NCI-H1694 (cell line): Measurements from ENCODE around the gene ZBTB20.

ENCODE experiments used
- DNase-seq: peaks from one replicate; lab custom pipeline; 2025; lab: John Stamatoyannopoulos, UW

ZBTB20 gene

DNA sequence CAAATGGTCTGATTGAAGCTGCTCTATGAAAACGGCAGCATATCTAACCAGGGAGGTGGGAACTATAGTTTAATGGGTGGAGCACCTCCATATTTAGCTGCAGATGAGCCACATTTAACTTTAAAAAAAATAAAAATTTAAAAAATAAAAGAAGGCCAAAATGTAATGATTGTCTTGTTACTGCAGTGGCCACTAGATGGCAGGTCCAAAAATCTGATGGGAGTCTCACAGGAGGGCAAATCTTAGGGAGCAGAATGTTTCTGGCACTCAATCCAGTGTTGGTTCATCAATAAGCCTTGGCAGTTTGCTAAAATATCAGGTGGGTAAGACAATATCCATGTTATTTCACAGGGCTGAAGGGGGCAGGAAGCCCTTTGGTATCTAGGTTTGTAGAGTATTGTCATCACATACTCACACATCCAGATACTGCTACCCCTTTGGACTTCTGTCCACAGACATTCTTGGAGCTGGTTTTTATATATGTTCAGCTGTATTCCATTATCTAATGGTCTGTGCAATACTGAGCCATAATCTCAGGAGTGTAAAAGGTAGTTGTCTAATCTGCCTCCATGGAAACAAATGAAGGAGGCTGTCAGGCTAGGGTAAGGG is 619.9 kb downstream of the ZBTB20 start:
- no peak for DNase-seq

DNA sequence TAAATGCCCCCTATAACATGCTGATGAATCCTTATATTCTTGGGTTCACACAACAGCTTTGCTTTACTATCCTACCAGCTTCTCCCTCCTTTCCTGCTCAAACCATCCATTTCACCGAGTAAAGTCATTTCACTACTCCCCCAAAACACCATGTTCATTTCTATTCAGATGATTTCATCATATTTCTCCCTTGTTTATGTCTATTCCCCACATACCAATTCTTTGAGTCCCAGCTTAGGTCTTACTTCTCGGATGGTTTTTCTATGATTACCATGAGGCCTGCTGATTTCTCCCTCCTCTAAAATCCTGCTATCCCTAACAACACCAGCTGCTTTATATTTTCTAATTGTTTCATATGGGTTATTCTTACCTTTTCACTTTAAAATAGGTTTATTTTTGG is 621.8 kb downstream of the ZBTB20 start:
- DNase-seq = no peak

DNA sequence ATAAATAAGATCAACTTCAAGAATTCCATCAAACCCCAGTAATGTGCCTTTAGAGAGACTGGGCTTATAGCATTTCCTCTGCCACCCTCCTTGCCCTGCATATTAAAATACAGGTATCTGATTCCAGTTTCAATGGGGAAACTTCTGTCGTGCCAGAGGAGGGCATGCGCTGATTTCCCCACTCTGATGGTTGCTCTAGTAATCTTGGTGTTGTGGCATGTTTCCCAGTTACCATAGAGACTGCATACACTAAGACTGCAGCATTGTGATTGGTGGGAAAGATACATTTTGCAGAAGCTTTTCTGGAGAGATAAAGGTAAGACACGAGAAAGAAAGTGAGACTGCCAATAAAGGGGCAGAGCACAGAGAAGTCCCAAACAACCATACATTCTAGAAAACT is 627.7 kb downstream of the ZBTB20 start:
- DNase-seq = no peak

DNA sequence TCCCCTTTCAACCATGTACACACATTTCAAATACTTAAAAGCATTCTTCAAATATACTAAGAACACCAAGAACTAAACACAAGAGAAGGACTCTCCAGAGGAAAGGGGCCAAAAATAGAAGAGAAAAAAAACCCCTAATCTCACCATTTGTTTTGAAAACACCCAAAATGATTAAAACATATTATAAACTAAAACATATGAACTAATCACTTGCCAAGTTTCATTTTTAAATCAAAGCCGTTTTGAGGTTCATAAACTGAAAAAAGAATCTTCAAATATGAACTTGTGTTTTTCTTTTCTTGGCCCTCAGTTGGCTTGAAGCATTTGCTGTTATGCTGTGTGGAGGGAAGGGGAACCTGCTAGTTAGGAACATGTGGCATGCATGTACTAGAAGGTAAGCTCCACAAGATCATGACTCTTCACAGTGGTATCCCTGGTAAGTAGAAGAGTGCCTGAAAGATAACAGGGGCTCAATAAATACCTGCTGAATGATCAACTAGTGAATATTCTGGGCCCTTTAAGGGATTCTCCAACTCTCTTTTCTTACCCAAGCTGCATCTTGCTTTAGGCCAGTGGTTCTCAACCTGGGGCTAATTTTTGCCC is 628.8 kb downstream of the ZBTB20 start:
- DNase-seq = no peak

DNA sequence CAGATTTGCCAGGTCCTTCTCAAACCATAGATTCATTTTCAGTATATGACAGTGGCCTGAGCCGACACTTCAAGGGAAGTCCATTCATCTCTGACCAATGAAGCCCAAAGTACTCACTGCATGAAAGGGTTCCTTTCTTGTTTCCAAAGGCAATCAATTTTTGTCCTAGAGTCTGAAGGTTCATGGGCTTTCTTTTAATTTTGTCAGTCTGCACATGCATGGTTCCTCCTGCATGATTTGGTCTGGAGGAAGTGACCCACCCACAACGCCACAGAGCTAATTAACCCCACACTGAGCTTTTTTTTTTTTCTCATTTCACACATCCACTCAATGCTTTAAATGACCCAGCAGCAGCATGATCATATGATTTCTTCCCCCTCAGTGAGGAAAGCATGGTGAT is 636.9 kb downstream of the ZBTB20 start:
- DNase-seq = no peak

DNA sequence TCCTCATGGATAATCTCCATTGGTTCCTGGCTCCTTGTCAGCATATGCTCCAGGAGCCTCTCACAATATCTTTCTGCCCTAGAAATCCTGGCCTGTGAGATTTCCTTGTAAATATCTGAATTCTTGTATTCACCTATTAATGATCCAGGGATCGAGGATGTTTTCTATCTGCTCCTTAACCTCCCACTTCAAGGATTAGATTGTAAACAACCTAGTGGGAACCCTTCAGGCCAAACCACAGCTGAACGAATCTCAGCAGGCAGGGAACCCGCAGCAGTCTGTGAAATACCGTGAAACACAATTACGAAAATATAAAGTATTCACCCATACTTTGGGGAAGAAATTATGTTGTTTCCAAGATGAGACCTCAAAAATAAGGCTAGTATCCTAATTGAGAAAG is 637.3 kb downstream of the ZBTB20 start:
- DNase-seq = no peak

DNA sequence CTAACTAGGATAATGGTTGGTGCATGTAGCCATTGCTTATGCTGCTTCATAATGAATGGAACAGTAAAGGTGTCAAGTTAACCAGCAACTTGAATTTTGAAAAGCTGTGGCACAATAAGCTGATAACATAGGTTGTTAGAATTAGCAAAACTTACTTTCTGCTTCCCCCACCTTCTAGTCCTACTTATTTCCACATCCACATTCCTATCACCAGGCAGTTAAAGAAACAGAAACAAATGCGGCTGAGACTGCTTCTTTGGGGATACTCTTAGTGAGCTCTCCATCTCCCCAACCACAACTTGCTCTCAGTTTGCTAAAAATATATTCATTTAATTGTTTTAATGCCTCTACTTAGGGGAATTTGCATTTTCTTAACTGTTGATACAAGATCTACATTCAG is 638.1 kb downstream of the ZBTB20 start:
- no peak for DNase-seq

DNA sequence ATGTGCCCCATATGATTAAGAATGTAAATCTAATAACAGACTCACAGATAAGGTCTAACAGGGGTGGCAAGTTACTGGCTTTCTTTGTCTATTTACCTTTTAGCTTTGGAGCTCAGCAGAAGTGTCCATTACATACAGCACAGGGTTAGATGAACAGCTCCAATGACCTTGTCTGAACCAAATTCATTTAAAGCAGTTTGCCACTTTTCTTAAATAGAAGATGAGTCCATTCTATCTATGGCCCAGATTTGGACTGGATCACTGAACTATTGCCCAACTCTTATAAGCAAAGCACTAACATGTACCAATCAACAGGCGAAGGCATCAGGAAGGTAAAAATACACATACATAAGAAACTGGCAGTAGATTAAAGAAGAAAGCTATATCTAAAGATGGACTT is 638.9 kb downstream of the ZBTB20 start:
- no peak for DNase-seq

DNA sequence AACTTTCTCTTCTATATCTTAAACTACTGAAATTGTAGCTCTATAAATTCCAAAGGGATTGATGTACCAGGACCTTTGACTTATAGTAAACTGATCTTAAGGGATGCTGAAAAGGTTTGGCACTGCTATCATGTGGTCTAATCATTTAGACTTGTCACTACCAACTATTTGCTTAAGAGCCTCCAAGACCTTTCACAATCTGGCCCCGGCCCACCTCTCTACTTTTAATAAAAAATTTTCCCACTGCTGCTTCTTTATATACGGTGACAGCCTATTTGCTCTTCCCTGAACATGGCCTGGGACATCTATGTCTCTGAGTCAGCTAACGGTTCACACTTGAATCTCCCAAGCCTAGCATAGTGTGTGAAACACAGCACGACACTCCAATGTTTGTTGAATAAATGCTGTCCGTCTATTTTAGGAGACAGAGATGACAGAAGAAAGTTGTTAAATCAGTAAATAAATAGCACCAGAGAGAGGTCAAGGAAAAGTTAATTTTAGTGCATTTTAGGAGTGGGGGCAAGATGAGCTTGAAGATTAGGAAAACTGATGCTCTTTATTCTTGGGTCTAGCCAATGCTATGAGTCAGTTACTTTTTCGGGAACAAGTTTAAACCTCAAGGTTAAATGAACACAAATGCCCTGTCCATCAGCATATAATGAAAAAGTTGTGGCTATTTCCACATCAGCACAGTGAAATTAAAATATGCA is 640.3 kb downstream of the ZBTB20 start:
- no peak for DNase-seq

DNA sequence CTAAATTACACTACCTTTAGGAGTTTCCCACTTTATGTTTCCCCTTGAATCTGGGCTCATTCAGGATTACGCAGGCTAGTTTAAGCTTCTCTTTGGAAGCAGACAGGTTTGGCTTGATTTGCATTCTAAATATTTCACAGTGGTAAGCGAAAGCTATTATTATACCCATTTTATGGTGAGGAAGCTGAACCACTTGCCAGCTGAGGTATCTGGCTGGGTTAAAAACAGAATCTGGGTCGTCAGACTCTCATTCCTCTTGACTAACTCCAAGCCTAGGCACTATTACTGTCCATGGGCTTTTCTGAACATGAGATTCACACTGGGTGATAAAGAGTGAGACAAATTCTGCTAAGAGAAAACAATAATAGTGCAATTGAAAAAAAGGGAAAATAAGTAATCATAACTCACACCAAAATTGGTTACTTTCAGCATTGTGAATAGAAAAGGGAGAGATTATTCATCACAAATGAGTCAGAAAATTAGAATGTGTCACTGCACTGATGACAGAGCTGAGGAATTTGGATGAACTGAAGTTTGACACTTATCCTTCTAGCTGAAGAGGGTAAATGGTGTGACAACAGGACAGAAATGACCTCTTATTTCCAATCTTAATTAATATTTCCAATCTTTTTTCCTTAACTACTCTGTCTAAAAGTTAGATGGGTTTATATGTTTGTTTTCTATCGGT is 642.0 kb downstream of the ZBTB20 start:
- no peak for DNase-seq

DNA sequence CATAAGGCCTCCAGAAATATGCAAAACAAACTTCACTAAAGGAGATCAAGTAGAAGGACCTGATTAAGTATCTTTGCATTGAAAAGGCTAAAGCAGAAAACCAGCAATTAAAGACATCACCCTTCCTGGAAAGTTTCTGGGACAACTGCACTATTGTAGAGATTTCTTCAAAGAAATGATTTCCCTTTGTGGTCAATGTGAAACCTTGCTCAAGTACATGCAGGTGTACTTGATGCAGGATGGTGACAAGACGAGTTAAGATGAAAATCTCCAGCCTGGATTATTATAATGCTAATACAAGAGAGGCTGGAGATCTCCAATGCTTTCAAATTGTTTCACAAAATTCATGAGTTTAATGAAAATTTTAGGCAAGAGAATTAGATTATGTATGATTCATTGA is 644.9 kb downstream of the ZBTB20 start:
- DNase-seq = no peak

DNA sequence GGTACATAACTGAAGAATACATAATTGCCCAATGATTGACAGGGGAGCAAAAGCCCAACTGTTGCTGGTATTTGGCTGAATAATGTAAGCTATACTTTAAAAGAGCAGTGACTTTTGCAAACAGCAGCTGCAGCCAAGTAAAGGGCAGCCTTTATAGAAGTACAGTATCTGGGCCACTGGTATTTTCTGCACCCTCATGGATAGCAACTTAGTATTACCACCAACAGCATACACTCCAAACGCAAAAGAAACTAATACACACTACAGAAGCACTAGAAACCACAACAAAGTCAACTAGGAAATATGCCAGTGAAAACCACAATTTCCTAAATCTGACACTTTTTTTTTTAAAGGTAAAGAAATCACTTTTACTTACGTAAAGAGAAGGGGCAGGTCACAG is 647.1 kb downstream of the ZBTB20 start:
- no peak for DNase-seq

DNA sequence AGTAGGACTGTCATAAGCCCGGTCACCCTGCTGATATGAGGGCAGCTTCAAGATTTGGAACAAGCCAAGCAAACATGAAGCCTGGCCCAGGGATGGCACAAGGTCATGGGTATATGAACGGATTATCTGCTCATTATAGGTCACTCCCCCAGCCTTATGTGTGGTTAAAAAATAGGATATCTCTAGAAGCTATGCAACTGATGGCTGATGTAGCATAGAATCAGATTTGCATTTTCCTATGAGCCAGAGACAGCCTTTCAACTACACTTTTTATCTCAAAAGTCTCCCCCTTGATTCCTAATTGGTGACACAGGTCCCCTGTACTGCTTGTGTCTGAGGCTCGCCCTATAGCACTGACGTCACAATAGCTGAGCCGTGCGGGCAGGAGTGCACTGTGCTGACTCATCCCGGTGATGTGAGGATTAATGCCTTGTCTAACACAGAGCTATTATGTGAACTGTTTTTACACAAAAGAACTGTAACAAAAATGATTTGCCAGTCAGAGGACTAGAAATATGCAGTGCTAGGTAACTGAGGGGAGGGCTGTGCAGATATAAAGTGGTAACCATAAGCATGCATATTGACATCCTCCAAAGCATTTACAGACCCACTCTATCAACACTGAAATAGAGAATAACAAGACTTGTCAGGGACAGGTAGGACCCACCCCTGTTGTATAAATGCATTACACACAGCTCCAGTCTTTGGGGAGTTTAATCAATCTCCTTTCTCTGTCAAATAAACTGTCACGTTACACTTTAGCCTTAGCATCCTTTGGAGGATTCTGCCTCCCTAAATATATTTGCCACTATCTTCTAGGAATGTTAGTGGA is 648.3 kb downstream of the ZBTB20 start:
- DNase-seq = no peak

DNA sequence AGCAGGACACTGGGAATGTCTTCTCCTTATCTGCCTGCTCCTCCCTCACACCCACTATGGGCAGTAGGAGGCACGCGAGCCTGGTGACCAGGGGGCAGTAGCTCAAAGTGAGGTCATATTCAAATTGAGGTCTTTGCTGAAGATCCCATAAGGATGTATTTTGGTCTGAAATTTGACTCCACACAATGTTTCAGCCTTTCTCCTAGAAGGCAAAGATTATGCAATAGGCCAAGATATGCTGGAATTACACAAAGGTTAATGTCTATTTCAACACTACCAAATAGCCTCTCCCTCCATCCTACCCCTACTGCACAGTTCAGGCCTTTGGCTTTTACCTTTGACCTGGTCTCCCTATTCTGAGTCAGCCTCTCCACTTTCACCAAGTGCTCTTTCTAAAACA is 650.2 kb downstream of the ZBTB20 start:
- no peak for DNase-seq

DNA sequence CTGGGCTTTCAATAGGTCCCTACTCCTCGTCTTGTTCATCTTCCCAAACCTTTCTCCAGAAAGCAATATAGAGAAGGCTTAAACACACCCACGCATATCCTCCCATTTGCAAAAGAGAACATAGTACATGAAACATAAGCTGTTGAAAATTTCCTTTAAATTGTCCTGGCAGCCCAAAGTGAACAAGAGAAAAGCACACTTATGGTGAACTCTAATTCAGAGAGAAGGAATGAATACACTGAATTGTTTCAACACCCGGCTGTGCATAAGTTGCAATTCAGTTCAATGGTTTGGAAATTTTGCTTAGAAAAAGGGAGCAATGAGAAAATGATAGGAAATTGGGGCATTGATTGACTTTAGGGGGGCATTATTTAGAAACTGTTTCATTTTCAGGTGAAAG is 650.6 kb downstream of the ZBTB20 start:
- DNase-seq = no peak

DNA sequence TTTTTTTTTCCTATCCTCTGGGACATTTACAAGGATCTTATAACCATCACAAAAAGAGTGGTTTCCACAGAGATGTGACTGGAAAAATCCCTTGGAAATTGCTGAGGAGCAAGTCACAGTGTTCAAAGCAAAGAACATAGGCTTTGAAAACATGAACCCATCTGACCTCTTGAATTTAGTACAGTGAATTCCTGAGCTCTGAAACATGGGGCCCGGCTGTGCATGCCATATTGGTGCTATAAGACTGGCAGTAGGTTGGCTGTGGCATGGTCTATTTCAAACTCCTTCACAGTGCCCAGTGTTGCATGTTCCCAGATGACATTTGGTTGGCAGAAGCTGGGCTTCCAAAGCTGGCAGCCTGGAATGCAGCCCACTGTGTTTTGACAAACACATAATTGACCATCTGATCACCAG is 651.1 kb downstream of the ZBTB20 start:
- DNase-seq = no peak

DNA sequence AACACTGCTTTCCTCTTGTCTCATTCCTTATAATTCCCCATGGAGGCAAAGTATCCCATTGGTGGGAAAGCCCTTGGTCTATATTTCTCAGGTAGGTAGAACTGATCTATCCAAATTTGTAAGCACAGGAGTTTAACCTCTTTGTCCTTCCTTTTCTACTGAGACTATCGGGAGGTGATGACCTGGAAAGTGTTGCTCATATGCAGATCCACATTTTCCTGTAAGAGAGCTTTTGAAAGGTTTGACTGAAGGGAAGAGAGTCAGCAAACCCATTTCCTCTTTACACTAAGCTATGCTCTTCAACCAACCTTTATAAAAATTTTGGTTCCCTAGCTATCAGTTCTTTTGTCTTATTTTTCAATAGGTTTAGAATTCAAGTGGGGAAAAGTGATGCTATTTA is 652.6 kb downstream of the ZBTB20 start:
- DNase-seq = no peak

DNA sequence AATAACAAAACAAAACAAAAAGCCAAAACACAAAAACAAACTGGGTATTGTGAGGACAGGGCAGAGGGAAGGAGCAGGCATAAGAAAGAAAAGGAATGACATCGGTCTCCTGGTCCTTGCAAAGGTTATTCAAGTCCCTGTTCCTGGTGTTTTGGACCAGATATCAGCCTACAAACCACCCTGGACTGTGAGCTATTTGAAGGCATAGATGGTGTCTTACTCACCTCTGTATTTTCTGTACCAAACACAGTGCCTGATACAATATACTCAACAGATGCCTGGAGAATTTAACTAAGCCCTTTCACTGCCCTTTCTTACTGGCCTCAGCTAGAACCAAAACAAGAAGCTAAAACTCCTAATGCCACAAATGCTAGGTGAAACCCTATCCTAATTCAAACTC is 656.3 kb downstream of the ZBTB20 start:
- no peak for DNase-seq

DNA sequence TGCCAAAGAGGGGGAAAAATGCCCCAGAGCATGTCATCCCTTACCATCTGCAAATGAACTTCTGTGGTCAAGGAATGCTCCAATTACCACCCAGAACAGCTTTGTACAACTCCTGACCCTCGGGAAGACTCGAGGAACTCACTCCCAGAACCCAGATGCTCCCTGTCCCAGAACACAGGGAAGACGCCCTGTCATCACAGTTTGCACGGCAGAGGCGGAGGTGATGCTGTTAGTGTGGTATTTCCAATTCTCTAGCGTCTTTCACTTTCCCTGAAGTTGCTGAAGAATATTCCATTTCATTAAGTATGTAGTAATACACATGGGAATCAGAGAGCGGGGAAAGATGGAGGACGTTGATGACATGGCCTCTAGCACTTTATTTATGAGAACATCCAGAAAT is 659.6 kb downstream of the ZBTB20 start:
- DNase-seq = no peak

DNA sequence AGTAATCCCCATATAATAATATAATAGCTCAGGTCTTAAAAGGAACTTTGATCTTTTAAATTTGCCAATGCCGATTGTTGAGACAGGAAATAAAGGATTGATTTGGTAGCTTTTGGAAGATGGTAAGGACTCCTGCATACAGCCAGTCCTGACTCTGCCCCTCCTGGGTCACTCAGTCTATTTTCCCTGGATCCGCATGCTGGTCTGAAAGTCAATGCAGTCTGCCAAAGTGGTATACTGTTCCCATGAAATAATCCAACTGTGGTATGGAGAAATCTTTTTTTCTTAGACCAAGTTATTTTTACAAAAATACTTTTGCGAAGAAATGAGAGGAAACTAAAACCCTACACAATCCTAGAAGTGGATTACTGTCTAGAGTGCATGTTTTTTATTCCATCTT is 662.2 kb downstream of the ZBTB20 start:
- no peak for DNase-seq

DNA sequence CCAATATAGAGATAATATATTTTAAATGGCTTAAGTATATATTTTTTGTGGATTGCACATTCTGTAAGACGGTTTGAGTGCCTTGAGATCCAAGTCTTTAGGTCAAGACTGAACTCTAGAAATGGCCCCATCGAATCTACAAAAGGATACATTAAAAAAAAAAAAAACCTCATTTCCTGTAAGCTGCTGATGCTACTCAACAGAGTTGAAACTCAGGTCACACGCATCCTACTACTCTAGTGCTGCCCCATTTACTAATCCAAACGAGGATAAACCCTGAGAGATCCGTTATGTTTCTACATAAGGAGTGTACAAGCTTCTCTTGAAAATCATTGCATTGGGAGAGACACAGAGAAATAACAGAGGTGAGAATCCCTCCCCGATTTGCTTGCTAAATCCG is 666.0 kb downstream of the ZBTB20 start:
- DNase-seq = no peak

DNA sequence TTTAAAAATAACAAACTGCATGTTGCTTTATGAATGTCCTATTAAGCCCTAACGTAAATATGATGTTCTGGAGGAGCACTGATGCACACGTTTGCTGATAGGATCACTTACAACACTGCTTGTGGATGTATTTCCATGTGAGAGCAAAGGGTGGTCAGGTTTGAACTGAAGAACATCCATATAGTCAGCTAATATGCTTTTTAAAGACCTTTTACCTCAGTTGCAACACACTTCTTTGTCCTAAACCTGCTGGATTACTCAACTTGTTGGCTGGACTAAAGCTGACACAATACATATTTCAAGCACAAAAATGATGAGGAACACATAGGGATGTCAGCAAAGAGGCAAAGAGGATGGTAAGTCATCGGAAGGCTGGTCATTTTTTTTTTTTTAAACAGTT is 666.6 kb downstream of the ZBTB20 start:
- DNase-seq = no peak
